Measurements from ENCODE around the gene PROP1. TPM values are rescaled to one million over a fixed set of nuclear protein-coding genes. Genes with fewer than 3 reads are reported as not detected.
"Not testable (repeated sequence)": the region's sequence is repeated elsewhere in the genome, so short reads cannot be mapped to it uniquely, and the experiment has no call there.

The PROP1 gene
- total and polyA plus RNA-seq, 2 experiments from 2014 or later, result not detected

DNA sequence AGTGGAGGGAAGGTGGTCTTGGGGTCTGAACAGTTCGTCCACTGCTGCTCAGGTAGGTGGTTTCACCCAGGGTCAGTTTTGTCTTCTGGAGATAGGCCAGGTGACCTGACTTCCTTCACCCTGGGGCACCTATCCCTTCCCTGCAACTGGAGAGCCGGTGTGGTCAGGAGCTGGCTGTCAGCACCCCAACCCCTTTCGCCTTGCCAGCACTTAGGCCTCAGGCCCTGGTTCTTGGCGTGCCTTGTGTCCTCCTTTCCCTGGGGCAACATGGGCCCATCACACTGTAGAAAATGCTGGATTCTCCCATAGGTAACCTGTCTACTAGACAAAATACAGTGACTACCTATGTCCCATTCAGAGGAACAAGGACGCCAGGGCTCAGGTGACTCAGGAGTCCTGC lies 13.1 kb downstream of the PROP1 start:
- Histone ChIP-seq H3K9ac (no peak overlapping the region), H3K36me3 (ENCODE audit: low read depth) (no peaks in the 10 kb centered on the region), H3F3A (ENCODE audit: insufficient read depth) (no peaks in the 10 kb centered on the region), H3K9me2 (ENCODE audit: insufficient read depth) (no peaks in the 10 kb centered on the region), H4K20me1 (ENCODE audit: insufficient read depth) (no peaks in the 10 kb centered on the region), H3K9me3 (ENCODE audit: low read depth) (no peaks in the 10 kb centered on the region), H3K27ac (no peak overlapping the region), H3K4me1 (ENCODE audit: insufficient read depth) (no peaks in the 10 kb centered on the region), H3K4me2 (ENCODE audit: unreplicated experiment) (no peak overlapping the region), H3K79me2 (ENCODE audit: insufficient read depth) (no peaks in the 10 kb centered on the region), H2AFZ (no peak overlapping the region), H3K4me3 (no peak overlapping the region), H3K27me3 (replicated peaks; ENCODE audit: insufficient read depth) (peaks cover 46% of the 10 kb centered on the region)
- in situ Hi-C loops (cut with MboI), result no loop called here
- no peak for DNase-seq
- TF ChIP-seq EZH2 (IDR thresholded peaks at IDR 0.05; ENCODE audit: insufficient read depth, poor library complexity, severe bottlenecking), result no peak
- no peak for TF ChIP-seq EZH2phosphoT487 (IDR thresholded peaks at IDR 0.05; ENCODE audit: insufficient read depth, low read depth)
- WGBS, 2 experiments (ENCODE audit: low coverage in 1 of 2, low lambda C conversion rate in 2 of 2, missing lambda C conversion rate in 2 of 2), result 44 to 58% methylated on average over 5 of the region's 5 CpGs

DNA sequence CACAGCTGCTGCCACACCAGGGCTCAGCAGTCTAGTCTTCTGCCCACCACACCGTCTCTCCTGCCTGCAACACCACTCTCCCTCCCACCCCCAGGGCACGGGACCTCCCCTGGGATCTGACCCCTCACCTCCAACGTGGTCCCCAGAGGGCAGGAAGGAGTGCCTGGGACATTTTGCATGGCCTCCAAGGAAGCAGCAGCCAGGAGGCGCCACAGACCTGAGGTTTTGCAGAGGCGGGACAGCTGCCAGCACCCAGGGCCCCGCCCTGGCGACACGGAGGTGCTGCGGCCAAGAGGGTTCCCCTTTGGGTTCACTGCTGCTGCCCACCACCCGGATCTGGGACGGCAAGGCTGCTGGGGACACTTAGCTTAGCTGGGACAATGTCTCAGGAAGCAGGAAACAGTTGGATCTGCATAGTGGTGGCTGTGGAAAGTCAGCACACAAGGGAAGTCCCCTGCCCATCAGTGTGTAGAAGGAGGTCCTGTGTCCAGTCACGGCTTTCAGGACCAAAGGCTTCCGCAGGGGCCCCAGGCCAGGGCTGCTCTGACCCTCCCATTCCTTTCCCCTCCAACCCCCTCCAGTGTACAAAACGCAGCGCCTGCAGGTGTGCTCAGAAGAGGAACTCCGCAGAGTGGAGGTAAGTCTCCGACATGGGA lies 13.8 kb downstream of the PROP1 start:
- no peaks in the 10 kb centered on the region for H3K79me2 ChIP-seq (ENCODE audit: insufficient read depth)
- peaks cover 44% of the 10 kb centered on the region for H3K27me3 ChIP-seq (replicated peaks; ENCODE audit: insufficient read depth)
- H3F3A ChIP-seq (ENCODE audit: insufficient read depth), result no peaks in the 10 kb centered on the region
- no peak overlapping the region for H3K4me3 ChIP-seq
- H3K9me2 ChIP-seq (ENCODE audit: insufficient read depth), result no peaks in the 10 kb centered on the region
- H3K9me3 ChIP-seq (ENCODE audit: low read depth), result no peaks in the 10 kb centered on the region
- in situ Hi-C loops (cut with MboI), result no loop called here
- no peak overlapping the region for H3K27ac ChIP-seq
- H2AFZ ChIP-seq, result no peak overlapping the region
- WGBS, 2 experiments (ENCODE audit: low coverage in 1 of 2, low lambda C conversion rate in 2 of 2, missing lambda C conversion rate in 2 of 2), result 22 to 24% methylated on average over 16 to 17 of the region's 17 CpGs
- DNase-seq, result peak; percentile 32
- TF ChIP-seq EZH2 (IDR thresholded peaks at IDR 0.05; ENCODE audit: insufficient read depth, poor library complexity, severe bottlenecking), result no peak
- no peak for TF ChIP-seq EZH2phosphoT487 (IDR thresholded peaks at IDR 0.05; ENCODE audit: insufficient read depth, low read depth)
- H4K20me1 ChIP-seq (ENCODE audit: insufficient read depth), result no peaks in the 10 kb centered on the region
- H3K4me1 ChIP-seq (ENCODE audit: insufficient read depth), result no peaks in the 10 kb centered on the region
- H3K36me3 ChIP-seq (ENCODE audit: low read depth), result no peaks in the 10 kb centered on the region
- no peak overlapping the region for H3K9ac ChIP-seq
- no peak overlapping the region for H3K4me2 ChIP-seq (ENCODE audit: unreplicated experiment)

DNA sequence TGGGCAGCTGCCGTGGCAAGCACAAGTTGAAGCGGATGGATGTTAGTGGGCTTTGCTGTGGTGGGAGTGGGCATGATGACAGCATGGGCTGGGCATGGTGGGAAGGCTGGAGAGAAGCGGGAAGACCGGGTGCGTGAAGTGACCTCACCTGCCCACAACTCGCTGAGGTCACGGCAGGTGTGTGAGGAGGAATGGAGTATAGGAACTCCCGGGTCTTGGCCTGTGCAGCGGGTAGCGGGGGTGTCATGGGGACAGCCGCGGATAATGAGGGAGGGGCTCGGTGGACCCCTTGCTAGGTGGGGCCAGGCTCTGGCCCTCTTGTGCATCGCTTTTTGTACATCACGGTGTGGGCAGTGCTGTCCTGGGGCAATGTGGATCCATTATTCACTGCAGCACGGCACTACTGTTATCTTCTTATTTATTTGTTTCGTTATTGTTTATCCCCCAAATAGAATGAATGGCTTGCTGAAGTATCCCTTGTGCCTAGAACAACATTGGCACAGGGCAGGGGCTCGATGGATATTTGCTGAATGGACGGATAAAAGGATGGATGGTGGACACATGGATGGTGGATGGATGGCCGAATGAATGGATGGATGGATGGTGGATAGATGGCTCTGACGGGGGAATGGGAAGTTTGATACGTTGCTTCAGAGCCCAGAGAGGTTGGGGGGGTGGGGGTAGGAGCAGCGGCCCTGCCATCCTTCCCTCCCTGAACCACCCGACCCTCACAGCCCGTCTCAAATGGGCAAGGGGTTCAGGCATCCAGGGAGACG lies 14.6 kb downstream of the PROP1 start:
- Histone ChIP-seq H3K36me3 (ENCODE audit: low read depth) (no peaks in the 10 kb centered on the region), H3K79me2 (ENCODE audit: insufficient read depth) (no peaks in the 10 kb centered on the region), H3K9ac (no peak overlapping the region), H3K9me3 (ENCODE audit: low read depth) (no peaks in the 10 kb centered on the region), H4K20me1 (ENCODE audit: insufficient read depth) (no peaks in the 10 kb centered on the region), H2AFZ (no peak overlapping the region), H3K4me1 (ENCODE audit: insufficient read depth) (no peaks in the 10 kb centered on the region), H3K4me3 (no peak overlapping the region), H3K27ac (no peak overlapping the region), H3K9me2 (ENCODE audit: insufficient read depth) (no peaks in the 10 kb centered on the region), H3K27me3 (replicated peaks; ENCODE audit: insufficient read depth) (peaks cover 37% of the 10 kb centered on the region), H3F3A (ENCODE audit: insufficient read depth) (no peaks in the 10 kb centered on the region), H3K4me2 (ENCODE audit: unreplicated experiment) (no peak overlapping the region)
- no peak for DNase-seq
- in situ Hi-C loops (cut with MboI), result no loop called here
- 62% methylated on average over 24 to 26 of the region's 26 CpGs for WGBS, 2 experiments (ENCODE audit: low coverage in 1 of 2, low lambda C conversion rate in 2 of 2, missing lambda C conversion rate in 2 of 2)
- TF ChIP-seq EZH2phosphoT487 (IDR thresholded peaks at IDR 0.05; ENCODE audit: insufficient read depth, low read depth) (no peak), EZH2 (IDR thresholded peaks at IDR 0.05; ENCODE audit: insufficient read depth, poor library complexity, severe bottlenecking) (no peak)

DNA sequence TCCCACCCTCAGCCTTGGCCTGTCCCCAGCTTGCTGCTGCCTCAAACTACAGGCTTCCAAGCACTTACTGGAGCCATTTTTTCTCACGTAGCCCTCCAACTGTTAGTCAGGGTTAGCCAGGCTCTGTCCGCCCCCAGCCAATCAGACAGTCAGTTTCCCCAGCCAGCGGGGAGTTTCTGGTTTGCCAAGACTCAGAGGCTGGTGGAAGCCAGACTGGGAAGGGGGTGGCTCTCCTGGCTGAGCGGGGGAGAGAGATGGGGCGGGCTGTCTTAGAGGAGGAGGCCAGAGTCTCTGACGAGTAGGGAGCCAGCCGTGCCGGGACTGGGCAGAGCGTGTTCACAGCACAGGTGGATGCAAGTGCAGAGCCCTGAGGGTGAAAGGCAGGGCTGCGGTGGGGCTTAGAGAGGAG lies 15.3 kb downstream of the PROP1 start:
- in situ Hi-C loops (cut with MboI), result no loop called here
- Histone ChIP-seq H3K9me2 (ENCODE audit: insufficient read depth) (no peaks in the 10 kb centered on the region), H4K20me1 (ENCODE audit: insufficient read depth) (no peaks in the 10 kb centered on the region), H3K36me3 (ENCODE audit: low read depth) (no peaks in the 10 kb centered on the region), H3K4me3 (no peak overlapping the region), H3K9ac (no peak overlapping the region), H3K79me2 (ENCODE audit: insufficient read depth) (no peaks in the 10 kb centered on the region), H2AFZ (no peak overlapping the region), H3K9me3 (ENCODE audit: low read depth) (no peaks in the 10 kb centered on the region), H3K27me3 (replicated peaks; ENCODE audit: insufficient read depth) (peaks cover 31% of the 10 kb centered on the region), H3K27ac (no peak overlapping the region), H3F3A (ENCODE audit: insufficient read depth) (no peaks in the 10 kb centered on the region), H3K4me1 (ENCODE audit: insufficient read depth) (no peaks in the 10 kb centered on the region), H3K4me2 (ENCODE audit: unreplicated experiment) (no peak overlapping the region)
- WGBS, 2 experiments (ENCODE audit: low coverage in 1 of 2, low lambda C conversion rate in 2 of 2, missing lambda C conversion rate in 2 of 2), result 15 to 16% methylated on average over 10 of the region's 10 CpGs
- DNase-seq, result peak; percentile 33
- TF ChIP-seq EZH2phosphoT487 (IDR thresholded peaks at IDR 0.05; ENCODE audit: insufficient read depth, low read depth) (no peak), EZH2 (IDR thresholded peaks at IDR 0.05; ENCODE audit: insufficient read depth, poor library complexity, severe bottlenecking) (no peak)

DNA sequence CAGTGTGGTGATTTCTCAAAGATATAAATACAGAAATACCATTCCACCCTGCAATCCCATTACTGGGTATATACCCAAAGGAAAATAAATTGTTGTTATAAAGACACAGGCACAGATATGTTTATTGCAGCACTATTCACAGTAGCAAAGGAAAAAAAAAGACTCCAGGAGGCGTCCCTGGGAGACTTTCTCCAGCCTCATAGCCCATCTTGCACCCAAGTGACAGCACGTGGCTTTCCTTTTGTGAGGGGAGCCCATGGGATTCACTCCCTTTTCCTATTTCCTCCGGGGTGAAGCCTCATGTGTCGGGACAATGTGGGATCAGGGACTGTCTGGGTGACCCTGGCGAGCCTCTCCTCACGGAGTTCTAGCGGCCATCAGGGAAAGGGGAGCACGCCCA lies 18.4 kb downstream of the PROP1 start:
- H3K9me3 ChIP-seq (ENCODE audit: low read depth); in situ Hi-C loops (cut with MboI); H3F3A ChIP-seq (ENCODE audit: insufficient read depth); H4K20me1 ChIP-seq (ENCODE audit: insufficient read depth); H3K4me1 ChIP-seq (ENCODE audit: insufficient read depth); H3K27me3 ChIP-seq (replicated peaks; ENCODE audit: insufficient read depth); H3K79me2 ChIP-seq (ENCODE audit: insufficient read depth); H3K9ac ChIP-seq; H3K9me2 ChIP-seq (ENCODE audit: insufficient read depth); H3K36me3 ChIP-seq (ENCODE audit: low read depth); H3K27ac ChIP-seq; H3K4me3 ChIP-seq; H3K4me2 ChIP-seq (ENCODE audit: unreplicated experiment); DNase-seq; H2AFZ ChIP-seq: not testable (repeated sequence)
- WGBS, 2 experiments (ENCODE audit: low coverage in 1 of 2, low lambda C conversion rate in 2 of 2, missing lambda C conversion rate in 2 of 2), result 28 to 29% methylated on average over 8 of the region's 8 CpGs

Data from GM23248 (cell line).